ENCODE data around the gene KLRC1. TPM values are rescaled to one million over a fixed set of nuclear protein-coding genes. Genes with fewer than 3 reads are reported as not detected.

The KLRC1 gene
- polyA plus RNA-seq (2013), result not detected in 2 replicates

DNA sequence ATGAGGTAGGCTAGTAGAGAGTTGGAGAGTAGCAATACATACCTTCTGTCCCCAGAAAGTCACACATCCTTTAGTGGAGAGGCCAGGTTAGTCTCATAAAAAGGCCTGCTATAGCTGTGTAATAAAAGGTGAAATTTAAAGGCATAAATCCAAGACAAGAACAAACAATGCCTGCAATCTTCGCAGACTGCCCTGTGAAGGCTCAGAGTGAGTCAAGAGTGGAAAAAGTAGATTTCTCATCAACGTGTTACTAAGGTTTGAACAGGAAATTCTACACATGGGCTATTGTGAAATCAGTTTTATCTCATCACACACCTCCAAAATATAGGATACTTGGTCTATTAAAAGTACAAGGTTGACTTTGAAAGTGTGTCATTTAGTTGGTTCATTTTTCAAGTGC, at the start of gene KLRC1:
Gene KLRC1 (minus strand): TSS at position 222 of the 400 bp plus-strand sequence. CDS start 2,221 bp downstream, outside the sequence.
- Histone ChIP-seq H2BK5ac (ENCODE audit: low read depth, low read length, poor library complexity) (no peak within 1 kb of the TSS), H3K4ac (ENCODE audit: low read depth, low read length) (no peak within 1 kb of the TSS), H3K79me1 (ENCODE audit: low read length) (no peaks in the 10 kb centered on the region), H3K79me2 (ENCODE audit: control insufficient read depth, insufficient read depth, low read length, poor library complexity) (no peaks in the 10 kb centered on the region), H2AFZ (ENCODE audit: insufficient read depth, low read length, poor library complexity) (no peak within 1 kb of the TSS), H2BK12ac (ENCODE audit: low read length) (no peak within 1 kb of the TSS), H3K4me3 (ENCODE audit: low read depth, low read length) (no peak within 1 kb of the TSS), H3K23ac (ENCODE audit: low read length) (no peak within 1 kb of the TSS), H3K27me3 (ENCODE audit: insufficient read depth, low read length) (no peaks in the 10 kb centered on the region), H2AK5ac (ENCODE audit: low read length) (no peak within 1 kb of the TSS), H3K4me2 (ENCODE audit: low read length) (no peak within 1 kb of the TSS), H3K27ac (ENCODE audit: low read depth, low read length) (no peak within 1 kb of the TSS), H3K18ac (ENCODE audit: low read length) (no peak within 1 kb of the TSS), H3K9ac (ENCODE audit: low read length) (no peak within 1 kb of the TSS), H2BK120ac (ENCODE audit: insufficient read depth, low read length, poor library complexity) (no peak within 1 kb of the TSS), H3K14ac (ENCODE audit: low read length) (no peak within 1 kb of the TSS), H4K8ac (ENCODE audit: low read depth, low read length) (no peak within 1 kb of the TSS), H3K36me3 (ENCODE audit: control insufficient read depth in 1 of 2, insufficient read depth in 2 of 2, low read length in 2 of 2) (no peaks in the 10 kb centered on the region), H3K4me1 (ENCODE audit: control insufficient read depth in 1 of 2, insufficient read depth in 2 of 2, low read length in 2 of 2) (peaks cover 0 to 7% of the 10 kb centered on the region in 2 experiments), H3K9me3 (ENCODE audit: insufficient read depth, low read depth, low read length) (no peaks in the 10 kb centered on the region), H4K91ac (ENCODE audit: low read depth, low read length) (no peak within 1 kb of the TSS), H4K12ac (ENCODE audit: low read depth, low read length) (no peak within 1 kb of the TSS)
- WGBS (ENCODE audit: extremely low coverage, insufficient coverage, insufficient read length), result no CpG with 5 or more reads among the region's 2 CpGs
- DNase-seq, result no peak

DNA sequence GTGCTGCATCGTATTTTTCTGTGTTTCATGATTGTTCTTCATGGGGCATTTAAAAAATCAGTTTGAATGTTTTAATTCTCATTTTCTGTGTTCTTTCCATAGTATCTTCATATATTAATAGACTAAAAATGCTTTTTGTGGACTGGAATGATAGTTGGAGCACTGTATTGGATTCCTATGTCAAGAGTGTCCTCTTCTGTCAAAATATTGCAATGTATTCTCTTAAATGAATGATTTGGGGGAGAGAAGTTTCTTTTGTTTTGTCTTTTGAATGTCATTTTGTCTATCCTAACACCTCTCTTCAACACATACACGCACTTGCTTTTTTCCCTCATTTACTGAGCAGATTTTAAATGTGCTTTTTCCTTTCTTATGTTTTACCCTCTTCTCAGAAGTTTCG, 47.9 kb upstream of the KLRC1 start:
- no peak overlapping the region for H4K91ac ChIP-seq (ENCODE audit: low read depth, low read length)
- H3K79me1 ChIP-seq (ENCODE audit: low read length), result no peaks in the 10 kb centered on the region
- no peak overlapping the region for H3K27ac ChIP-seq (ENCODE audit: low read depth, low read length)
- H4K12ac ChIP-seq (ENCODE audit: low read depth, low read length), result no peak overlapping the region
- no peak overlapping the region for H2BK120ac ChIP-seq (ENCODE audit: insufficient read depth, low read length, poor library complexity)
- no peaks in the 10 kb centered on the region for H3K36me3 ChIP-seq (ENCODE audit: control insufficient read depth in 1 of 2, insufficient read depth in 2 of 2, low read length in 2 of 2)
- no peak overlapping the region for H2AK5ac ChIP-seq (ENCODE audit: low read length)
- H3K9ac ChIP-seq (ENCODE audit: low read length), result no peak overlapping the region
- H3K9me3 ChIP-seq (ENCODE audit: insufficient read depth, low read depth, low read length), result no peaks in the 10 kb centered on the region
- no peak overlapping the region for H3K4ac ChIP-seq (ENCODE audit: low read depth, low read length)
- no peak overlapping the region for H2BK12ac ChIP-seq (ENCODE audit: low read length)
- H3K79me2 ChIP-seq (ENCODE audit: control insufficient read depth, insufficient read depth, low read length, poor library complexity), result no peaks in the 10 kb centered on the region
- H3K4me1 ChIP-seq (ENCODE audit: control insufficient read depth in 1 of 2, insufficient read depth in 2 of 2, low read length in 2 of 2), result no peaks in the 10 kb centered on the region
- H3K27me3 ChIP-seq (ENCODE audit: insufficient read depth, low read length), result no peaks in the 10 kb centered on the region
- DNase-seq, result peak in 1 of 2 donors; percentile 2
- no peak overlapping the region for H3K4me3 ChIP-seq (ENCODE audit: low read depth, low read length)
- no CpG with 5 or more reads among the region's 3 CpGs for WGBS (ENCODE audit: extremely low coverage, insufficient coverage, insufficient read length)
- H2BK5ac ChIP-seq (ENCODE audit: low read depth, low read length, poor library complexity), result no peak overlapping the region
- H3K18ac ChIP-seq (ENCODE audit: low read length), result no peak overlapping the region
- H4K8ac ChIP-seq (ENCODE audit: low read depth, low read length), result no peak overlapping the region
- no peak overlapping the region for H3K14ac ChIP-seq (ENCODE audit: low read length)
- no peak overlapping the region for H3K4me2 ChIP-seq (ENCODE audit: low read length)
- no peak overlapping the region for H3K23ac ChIP-seq (ENCODE audit: low read length)
- H2AFZ ChIP-seq (ENCODE audit: insufficient read depth, low read length, poor library complexity), result no peak overlapping the region

DNA sequence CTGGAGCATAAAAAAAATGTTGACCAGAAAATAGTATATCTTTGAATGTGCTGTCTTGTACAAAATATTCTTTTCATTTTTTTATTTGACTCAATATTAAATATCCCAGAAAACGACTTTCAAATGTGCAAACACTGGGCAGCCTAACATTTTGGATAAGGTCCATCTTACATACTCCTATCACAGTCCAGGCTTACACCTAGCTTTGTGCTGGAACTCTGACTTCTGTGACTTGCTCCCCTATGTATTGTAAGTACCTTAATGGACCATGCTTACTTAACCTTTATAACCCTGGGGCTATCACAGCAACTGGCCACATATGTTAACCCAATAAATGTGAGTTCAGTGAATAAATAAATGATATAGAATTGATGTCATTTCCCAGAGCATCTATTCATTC, 44.9 kb upstream of the KLRC1 start:
- H2BK120ac ChIP-seq (ENCODE audit: insufficient read depth, low read length, poor library complexity), result no peak overlapping the region
- DNase-seq, result no peak
- H4K8ac ChIP-seq (ENCODE audit: low read depth, low read length), result no peak overlapping the region
- no peak overlapping the region for H4K12ac ChIP-seq (ENCODE audit: low read depth, low read length)
- H4K91ac ChIP-seq (ENCODE audit: low read depth, low read length), result no peak overlapping the region
- no peak overlapping the region for H3K4ac ChIP-seq (ENCODE audit: low read depth, low read length)
- H3K23ac ChIP-seq (ENCODE audit: low read length), result no peak overlapping the region
- no peak overlapping the region for H3K27ac ChIP-seq (ENCODE audit: low read depth, low read length)
- no peak overlapping the region for H3K9ac ChIP-seq (ENCODE audit: low read length)
- no peak overlapping the region for H2AK5ac ChIP-seq (ENCODE audit: low read length)
- H3K18ac ChIP-seq (ENCODE audit: low read length), result no peak overlapping the region
- no peak overlapping the region for H3K14ac ChIP-seq (ENCODE audit: low read length)
- no peaks in the 10 kb centered on the region for H3K79me1 ChIP-seq (ENCODE audit: low read length)
- H2BK5ac ChIP-seq (ENCODE audit: low read depth, low read length, poor library complexity), result no peak overlapping the region
- no peak overlapping the region for H3K4me2 ChIP-seq (ENCODE audit: low read length)
- H3K79me2 ChIP-seq (ENCODE audit: control insufficient read depth, insufficient read depth, low read length, poor library complexity), result no peaks in the 10 kb centered on the region
- H3K4me1 ChIP-seq (ENCODE audit: control insufficient read depth in 1 of 2, insufficient read depth in 2 of 2, low read length in 2 of 2), result peaks cover 0 to 2% of the 10 kb centered on the region in 2 experiments
- H3K9me3 ChIP-seq (ENCODE audit: insufficient read depth, low read depth, low read length), result no peaks in the 10 kb centered on the region
- H3K36me3 ChIP-seq (ENCODE audit: control insufficient read depth in 1 of 2, insufficient read depth in 2 of 2, low read length in 2 of 2), result no peaks in the 10 kb centered on the region
- H2BK12ac ChIP-seq (ENCODE audit: low read length), result no peak overlapping the region
- WGBS (ENCODE audit: extremely low coverage, insufficient coverage, insufficient read length), result no CpG with 5 or more reads among the region's 1 CpG
- no peak overlapping the region for H3K4me3 ChIP-seq (ENCODE audit: low read depth, low read length)
- no peaks in the 10 kb centered on the region for H3K27me3 ChIP-seq (ENCODE audit: insufficient read depth, low read length)
- no peak overlapping the region for H2AFZ ChIP-seq (ENCODE audit: insufficient read depth, low read length, poor library complexity)

GRCh38 chr12:10497602-10498001, 44.4 kb upstream of the KLRC1 start:
- H3K79me1 ChIP-seq (ENCODE audit: low read length), result no peaks in the 10 kb centered on the region
- no peak overlapping the region for H2BK12ac ChIP-seq (ENCODE audit: low read length)
- no peaks in the 10 kb centered on the region for H3K9me3 ChIP-seq (ENCODE audit: insufficient read depth, low read depth, low read length)
- H2AFZ ChIP-seq (ENCODE audit: insufficient read depth, low read length, poor library complexity), result no peak overlapping the region
- DNase-seq, result no peak
- H3K4me2 ChIP-seq (ENCODE audit: low read length), result no peak overlapping the region
- no peaks in the 10 kb centered on the region for H3K27me3 ChIP-seq (ENCODE audit: insufficient read depth, low read length)
- no peak overlapping the region for H4K12ac ChIP-seq (ENCODE audit: low read depth, low read length)
- H2BK5ac ChIP-seq (ENCODE audit: low read depth, low read length, poor library complexity), result no peak overlapping the region
- H2AK5ac ChIP-seq (ENCODE audit: low read length), result no peak overlapping the region
- H3K4ac ChIP-seq (ENCODE audit: low read depth, low read length), result no peak overlapping the region
- peaks cover 0 to 2% of the 10 kb centered on the region in 2 experiments for H3K4me1 ChIP-seq (ENCODE audit: control insufficient read depth in 1 of 2, insufficient read depth in 2 of 2, low read length in 2 of 2)
- H4K8ac ChIP-seq (ENCODE audit: low read depth, low read length), result no peak overlapping the region
- no peak overlapping the region for H3K27ac ChIP-seq (ENCODE audit: low read depth, low read length)
- no peak overlapping the region for H3K18ac ChIP-seq (ENCODE audit: low read length)
- H3K4me3 ChIP-seq (ENCODE audit: low read depth, low read length), result no peak overlapping the region
- H3K36me3 ChIP-seq (ENCODE audit: control insufficient read depth in 1 of 2, insufficient read depth in 2 of 2, low read length in 2 of 2), result no peaks in the 10 kb centered on the region
- H4K91ac ChIP-seq (ENCODE audit: low read depth, low read length), result no peak overlapping the region
- no peaks in the 10 kb centered on the region for H3K79me2 ChIP-seq (ENCODE audit: control insufficient read depth, insufficient read depth, low read length, poor library complexity)
- no CpG with 5 or more reads among the region's 2 CpGs for WGBS (ENCODE audit: extremely low coverage, insufficient coverage, insufficient read length)
- H3K14ac ChIP-seq (ENCODE audit: low read length), result no peak overlapping the region
- H3K9ac ChIP-seq (ENCODE audit: low read length), result no peak overlapping the region
- no peak overlapping the region for H3K23ac ChIP-seq (ENCODE audit: low read length)
- H2BK120ac ChIP-seq (ENCODE audit: insufficient read depth, low read length, poor library complexity), result no peak overlapping the region

All from trophoblast cell (in vitro differentiated cells and primary cell).